GM12878 (cell line): ENCODE measurements around the gene LTN1. TPM values are rescaled to one million over a fixed set of nuclear protein-coding genes. Genes with fewer than 3 reads are reported as not detected.

Experiments used
- ATAC-seq: fragments of 200-7000 bp; cut with Tn5 transposase; 3 replicates; pipeline ENCODE4 v1.9.1; 2020; ENCODE audit warnings: mild to moderate bottlenecking, moderate library complexity
- BruUV-seq: library from RNA; stranded (reverse); fragments of 400-500 nt; replicated peaks from 2 replicates; lab custom pipeline; 2021; lab: Mats Ljungman, UMichigan
- CTCF ChIA-PET: fragments of 300-600 bp; sonication (Branson Sonifier 250); formaldehyde crosslinking; extraction: SDS; loops from one replicate; lab custom pipeline; 2021; ENCODE audit warnings: inconsistent platforms; lab: Yijun Ruan, JAX
- POLR2A ChIA-PET: fragments of 350-600 bp; formaldehyde crosslinking; extraction: SDS; loops from one replicate; lab custom pipeline; 2021; ENCODE audit warnings: inconsistent platforms; lab: Charles Lee
- RAD21 ChIA-PET: fragments of 300-600 bp; sonication (Branson Sonifier 250); formaldehyde crosslinking; loops from one replicate; lab custom pipeline; 2023; ENCODE audit warnings: antibody characterized with exemption; ENCODE audit not compliant: unreplicated experiment; lab: Charles Lee
- SMC1A ChIA-PET: fragments of 300-600 bp; sonication (Branson Sonifier 250); formaldehyde crosslinking; loops from one replicate; lab custom pipeline; 2023; ENCODE audit not compliant: unreplicated experiment, uncharacterized antibody; lab: Charles Lee
- DNase-seq: peaks from one replicate; pipeline ENCODE4 v3.0.0-alpha.2; 2011; ENCODE audit warnings: low read depth, low spot score
- FAIRE-seq: peaks from 3 replicates; lab custom pipeline; 2011; peaks lifted over from hg19 to GRCh38; lab: Jason Lieb, UNC
- H2AFZ ChIP-seq: 2 replicates; pipeline ENCODE4 v1.6.0; 2011; ENCODE audit warnings: low read depth, low read length, control low read depth; ENCODE audit not compliant: control insufficient read depth
- H3K27ac ChIP-seq: 2 replicates; pipeline ENCODE4 v1.5.1; 2011; ENCODE audit warnings: control low read depth; ENCODE audit not compliant: control insufficient read depth, insufficient read depth
- H3K27me3 ChIP-seq, 2 experiments: replicated peaks in 1 of 2; 2 replicates each; pipeline versions ENCODE4 v1.6.0 to v1.6.1; 2011; ENCODE audit warnings: low read length in 1 of 2; ENCODE audit not compliant: control insufficient read depth in 2 of 2, insufficient read depth in 2 of 2
- H3K36me3 ChIP-seq, 2 experiments: 2 replicates each; pipeline ENCODE4 v1.5.1; 2011; ENCODE audit warnings: low read length in 1 of 2; ENCODE audit not compliant: control insufficient read depth in 2 of 2, insufficient read depth in 2 of 2
- H3K4me1 ChIP-seq: 2 replicates; pipeline ENCODE4 v1.6.1; 2011; ENCODE audit warnings: mild to moderate bottlenecking, low read length, moderate library complexity, mixed read lengths; ENCODE audit not compliant: control insufficient read depth, insufficient read depth
- H3K4me2 ChIP-seq: 2 replicates; pipeline ENCODE4 v1.6.0; 2011; ENCODE audit warnings: control low read depth; ENCODE audit not compliant: control insufficient read depth, insufficient read depth
- H3K4me3 ChIP-seq: fragments of 200-600 bp; sonication (generic); 2 replicates; pipeline ENCODE4 v1.5.1; 2016
- H3K79me2 ChIP-seq: 2 replicates; pipeline ENCODE4 v1.6.0; 2011; ENCODE audit warnings: low read length; ENCODE audit not compliant: control insufficient read depth, insufficient read depth
- H3K9ac ChIP-seq: 2 replicates; pipeline ENCODE4 v1.8.0; 2011; ENCODE audit warnings: low read length, control low read depth, mixed read lengths; ENCODE audit not compliant: control insufficient read depth, insufficient read depth
- H3K9me3 ChIP-seq: replicated peaks from 3 replicates; pipeline ENCODE4 v1.5.1; 2011; ENCODE audit warnings: mild to moderate bottlenecking, low read length; ENCODE audit not compliant: control insufficient read depth, insufficient read depth
- H4K20me1 ChIP-seq: 2 replicates; pipeline ENCODE4 v1.6.0; 2011; ENCODE audit not compliant: control insufficient read depth, insufficient read depth
- CREM ChIP-seq: IDR thresholded peaks from 2 replicates; pipeline ENCODE4 v1.6.1; 2014; ENCODE audit warnings: antibody characterized with exemption, low read depth
- EGR1 ChIP-seq, 2 experiments: IDR thresholded peaks; 1 replicate in 1 of 2; 2 replicates in 1 of 2; pipeline ENCODE4 v1.6.1; 2011 to 2012; ENCODE audit warnings: low read depth in 2 of 2, low read length in 2 of 2, borderline replicate concordance in 1 of 2, mild to moderate bottlenecking in 1 of 2, moderate library complexity in 1 of 2
- EZH2 ChIP-seq: IDR thresholded peaks from 2 replicates; pipeline ENCODE4 v1.6.1; 2012; ENCODE audit warnings: low read depth, mild to moderate bottlenecking, control low read depth, inconsistent platforms, low read length, borderline replicate concordance; ENCODE audit not compliant: control insufficient read depth
- GABPA ChIP-seq: IDR thresholded peaks from 2 replicates; pipeline ENCODE4 v1.6.1; 2014; ENCODE audit warnings: antibody characterized with exemption, low read depth, mild to moderate bottlenecking, inconsistent platforms
- IKZF1 ChIP-seq: fragments of 450-650 bp; conservative IDR thresholded peaks from 2 replicates; pipeline ENCODE4 v1.6.1; 2017; ENCODE audit warnings: antibody characterized with exemption, mild to moderate bottlenecking
- KDM1A ChIP-seq: fragments of 200-600 bp; sonication (generic); IDR thresholded peaks from 2 replicates; pipeline ENCODE4 v1.6.1; 2016; ENCODE audit warnings: borderline replicate concordance
- MLLT1 ChIP-seq: fragments of 450-650 bp; IDR thresholded peaks from 2 replicates; pipeline ENCODE4 v1.6.1; 2016; ENCODE audit warnings: mild to moderate bottlenecking
- NBN ChIP-seq: fragments of 450-650 bp; IDR thresholded peaks from 2 replicates; pipeline ENCODE4 v1.6.1; 2016
- NFIC ChIP-seq: IDR thresholded peaks from 2 replicates; pipeline ENCODE4 v1.6.1; 2012; ENCODE audit warnings: low read depth, mild to moderate bottlenecking, inconsistent platforms, low read length, moderate library complexity
- POLR2AphosphoS5 ChIP-seq: IDR thresholded peaks from 2 replicates; pipeline ENCODE4 v1.6.1; 2011; ENCODE audit warnings: mild to moderate bottlenecking, low read length, inconsistent platforms
- SMAD5 ChIP-seq: IDR thresholded peaks from 2 replicates; pipeline ENCODE4 v1.6.1; 2016; ENCODE audit warnings: antibody characterized with exemption, low read depth
- SP1 ChIP-seq: IDR thresholded peaks from one replicate; pipeline ENCODE4 v1.6.1; 2011; ENCODE audit warnings: low read depth, low read length
- SREBF2 ChIP-seq: IDR thresholded peaks from 2 replicates; pipeline ENCODE4 v1.6.1; 2012; ENCODE audit warnings: mild to moderate bottlenecking, low read length
- TBL1XR1 ChIP-seq: IDR thresholded peaks from 2 replicates; pipeline ENCODE4 v1.6.1; 2012; ENCODE audit warnings: low read depth, low read length, improper control_type of control experiment
- ZNF622 ChIP-seq: fragments of 450-650 bp; IDR thresholded peaks from 2 replicates; pipeline ENCODE4 v1.6.1; 2017; ENCODE audit warnings: mild to moderate bottlenecking, inconsistent platforms
- whole genome bisulfite sequencing: methylation state at CpG from one replicate; pipeline ENCODE4 v1.1.6; 2016; ENCODE audit warnings: low lambda C conversion rate; ENCODE audit not compliant: insufficient replicate concordance, insufficient coverage; ENCODE audit errors: missing lambda C conversion rate; 5-methylcytosine and 5-hydroxymethylcytosine counted together
- in situ Hi-C: fragments of 300-500 bp; cut with MboI; formaldehyde crosslinking; loops from 9 replicates; pipeline ENCODE4 v1.14.3; 2018; ENCODE audit warnings: mixed read lengths
- intact Hi-C: fragments of 100-400 bp; cut with micrococcal nuclease; formaldehyde crosslinking; loops from one replicate; pipeline ENCODE4 v1.14.2; 2022; ENCODE audit not compliant: unreplicated experiment
- polyA plus RNA-seq, 11 experiments: library from polyadenylated mRNA; depleted of rRNA in 4 of 11; unstranded in 6 of 11; stranded (reverse) in 5 of 11; fragments of >200 nt; fragmentation: Nextera tagmentation in 4 of 11; fragmentation: Illumina TruSeq in 1 of 11; extraction: Ambion mirVana in 4 of 11; extraction: Trizol in 1 of 11; gene quantifications; 1 replicate in 1 of 11; 2 replicates in 10 of 11; pipeline versions ENCODE4 v1.2.1 to v1.2.3, GENCODE V29; 2011 to 2016; ENCODE audit warnings: inconsistent platforms in 2 of 11, missing spikeins in 2 of 11, low read depth in 1 of 11
- total RNA-seq, 4 experiments: library from RNA; depleted of rRNA in 3 of 4; stranded (reverse); fragments of >200 nt in 3 of 4; fragmentation: Illumina TruSeq in 1 of 4; extraction: Trizol in 1 of 4; gene quantifications; 2 replicates each; pipeline versions ENCODE4 v1.2.1 to v1.2.3, GENCODE V29; 2013 to 2021
- TF ChIP-seq, protein P1 (sequence below): IDR thresholded peaks from 2 replicates; pipeline ENCODE4 v1.6.1; 2011; ENCODE audit warnings: low read depth, low read length, improper control_type of control experiment, borderline replicate concordance
- TF ChIP-seq, protein P2 (sequence below): IDR thresholded peaks from 2 replicates; pipeline ENCODE4 v1.6.1; 2012; ENCODE audit warnings: low read length, inconsistent platforms
- TF ChIP-seq, protein P3 (sequence below), 3 experiments: IDR thresholded peaks in 2 of 3; conservative IDR thresholded peaks in 1 of 3; 2 replicates each; pipeline ENCODE4 v1.5.1; 2011; ENCODE audit warnings: low read depth in 3 of 3, low read length in 3 of 3, mild to moderate bottlenecking in 3 of 3, control low read depth in 2 of 3, moderate library complexity in 2 of 3, inconsistent platforms in 1 of 3, mixed read lengths in 1 of 3; ENCODE audit not compliant: control insufficient read depth in 2 of 3, insufficient read depth in 1 of 3; ENCODE audit errors: extremely low read depth in 1 of 3

The LTN1 gene
- total and polyA plus RNA-seq, 10 of the 15 experiments (the other 5 are each of a cell fraction or from before 2014, with no cell fraction given) = 3.5 to 17.3 (median 12.3) TPM

DNA sequence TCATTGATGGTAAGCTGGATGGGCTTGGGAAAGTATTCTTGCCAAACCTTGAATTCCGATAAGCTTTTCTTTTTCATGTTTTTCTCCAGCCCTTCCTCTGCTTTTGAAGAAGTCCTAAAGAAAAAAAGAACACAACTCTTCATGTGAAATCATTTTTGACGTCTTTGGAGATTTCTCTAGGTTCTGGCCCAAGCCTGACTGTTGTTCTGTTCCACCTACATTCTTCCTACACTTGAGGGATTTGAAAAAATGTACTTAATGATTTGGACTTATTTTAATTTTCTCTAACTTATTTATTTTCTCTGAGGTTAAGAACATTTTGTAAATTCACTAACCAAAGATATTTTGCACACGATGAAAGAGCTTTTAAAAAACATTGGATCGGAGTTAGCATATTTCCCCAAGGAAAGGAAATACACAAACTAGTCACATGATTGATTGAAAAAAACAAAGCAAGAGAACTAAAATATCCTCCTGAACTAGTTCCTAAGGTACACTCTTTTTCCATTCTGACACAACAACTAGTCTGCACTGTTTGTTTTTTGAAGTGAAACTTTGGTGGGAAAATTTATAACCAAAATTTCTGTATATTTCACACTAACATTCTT lies 82.3 kb downstream of the LTN1 start:
- ATAC-seq (no peak), DNase-seq (no peak), FAIRE-seq (no peak)
- Histone ChIP-seq H3K36me3 (no peaks in the 10 kb centered on the region), H3K27ac (no peak overlapping the region), H3K27me3 (no peaks in the 10 kb centered on the region), H4K20me1 (no peaks in the 10 kb centered on the region), H3K9me3 (no peaks in the 10 kb centered on the region), H2AFZ (no peak overlapping the region), H3K4me1 (no peaks in the 10 kb centered on the region), H3K9ac (no peak overlapping the region), H3K79me2 (no peaks in the 10 kb centered on the region), H3K4me3 (no peak overlapping the region), H3K4me2 (no peak overlapping the region)
- TF ChIP-seq, protein P1, sequence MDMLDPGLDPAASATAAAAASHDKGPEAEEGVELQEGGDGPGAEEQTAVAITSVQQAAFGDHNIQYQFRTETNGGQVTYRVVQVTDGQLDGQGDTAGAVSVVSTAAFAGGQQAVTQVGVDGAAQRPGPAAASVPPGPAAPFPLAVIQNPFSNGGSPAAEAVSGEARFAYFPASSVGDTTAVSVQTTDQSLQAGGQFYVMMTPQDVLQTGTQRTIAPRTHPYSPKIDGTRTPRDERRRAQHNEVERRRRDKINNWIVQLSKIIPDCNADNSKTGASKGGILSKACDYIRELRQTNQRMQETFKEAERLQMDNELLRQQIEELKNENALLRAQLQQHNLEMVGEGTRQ = no peak
- no peak for TF ChIP-seq GABPA
- no peak for TF ChIP-seq SP1
- TF ChIP-seq MLLT1 = no peak
- TF ChIP-seq SREBF2 = no peak
- TF ChIP-seq CREM = no peak
- no peak for TF ChIP-seq EZH2
- TF ChIP-seq ZNF622 = no peak
- no peak for TF ChIP-seq NFIC
- no peak for TF ChIP-seq IKZF1
- no peak for TF ChIP-seq TBL1XR1
- no peak for TF ChIP-seq POLR2AphosphoS5
- TF ChIP-seq SMAD5 = no peak
- TF ChIP-seq EGR1 (IDR thresholded peaks at IDR 0.05; ENCODE audit: borderline replicate concordance in 1 of 2, low read depth in 2 of 2, low read length in 2 of 2) = no peak
- TF ChIP-seq, protein P2, sequence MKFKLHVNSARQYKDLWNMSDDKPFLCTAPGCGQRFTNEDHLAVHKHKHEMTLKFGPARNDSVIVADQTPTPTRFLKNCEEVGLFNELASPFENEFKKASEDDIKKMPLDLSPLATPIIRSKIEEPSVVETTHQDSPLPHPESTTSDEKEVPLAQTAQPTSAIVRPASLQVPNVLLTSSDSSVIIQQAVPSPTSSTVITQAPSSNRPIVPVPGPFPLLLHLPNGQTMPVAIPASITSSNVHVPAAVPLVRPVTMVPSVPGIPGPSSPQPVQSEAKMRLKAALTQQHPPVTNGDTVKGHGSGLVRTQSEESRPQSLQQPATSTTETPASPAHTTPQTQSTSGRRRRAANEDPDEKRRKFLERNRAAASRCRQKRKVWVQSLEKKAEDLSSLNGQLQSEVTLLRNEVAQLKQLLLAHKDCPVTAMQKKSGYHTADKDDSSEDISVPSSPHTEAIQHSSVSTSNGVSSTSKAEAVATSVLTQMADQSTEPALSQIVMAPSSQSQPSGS = no peak
- TF ChIP-seq, protein P3, sequence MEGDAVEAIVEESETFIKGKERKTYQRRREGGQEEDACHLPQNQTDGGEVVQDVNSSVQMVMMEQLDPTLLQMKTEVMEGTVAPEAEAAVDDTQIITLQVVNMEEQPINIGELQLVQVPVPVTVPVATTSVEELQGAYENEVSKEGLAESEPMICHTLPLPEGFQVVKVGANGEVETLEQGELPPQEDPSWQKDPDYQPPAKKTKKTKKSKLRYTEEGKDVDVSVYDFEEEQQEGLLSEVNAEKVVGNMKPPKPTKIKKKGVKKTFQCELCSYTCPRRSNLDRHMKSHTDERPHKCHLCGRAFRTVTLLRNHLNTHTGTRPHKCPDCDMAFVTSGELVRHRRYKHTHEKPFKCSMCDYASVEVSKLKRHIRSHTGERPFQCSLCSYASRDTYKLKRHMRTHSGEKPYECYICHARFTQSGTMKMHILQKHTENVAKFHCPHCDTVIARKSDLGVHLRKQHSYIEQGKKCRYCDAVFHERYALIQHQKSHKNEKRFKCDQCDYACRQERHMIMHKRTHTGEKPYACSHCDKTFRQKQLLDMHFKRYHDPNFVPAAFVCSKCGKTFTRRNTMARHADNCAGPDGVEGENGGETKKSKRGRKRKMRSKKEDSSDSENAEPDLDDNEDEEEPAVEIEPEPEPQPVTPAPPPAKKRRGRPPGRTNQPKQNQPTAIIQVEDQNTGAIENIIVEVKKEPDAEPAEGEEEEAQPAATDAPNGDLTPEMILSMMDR (IDR thresholded peaks at IDR 0.05 in 2 of 3, conservative IDR thresholded peaks at IDR 0.05 in 1 of 3; ENCODE audit: control insufficient read depth in 2 of 3, extremely low read depth in 1 of 3, insufficient read depth in 1 of 3, low read depth in 3 of 3, low read length in 3 of 3) = no peak
- no peak for TF ChIP-seq KDM1A
- no peak for TF ChIP-seq NBN
- ChIA-PET SMC1A (no interaction called here), POLR2A (no interaction called here), RAD21 (no interaction called here), CTCF (no interaction called here)
- BruUV-seq = no TSS peak
- WGBS = 57% methylated on average over 4 of the region's 4 CpGs
- in situ Hi-C loops = no loop called here
- intact Hi-C loops = no loop called here
